SH-SY5Y (cell line): ENCODE measurements around the gene COQ4.

ENCODE experiments used
- GATA2 ChIP-seq: IDR thresholded peaks from 2 replicates; pipeline ENCODE4 v1.6.1; 2011; ENCODE audit warnings: mild to moderate bottlenecking, low read depth, low read length
- GATA3 ChIP-seq: IDR thresholded peaks from 2 replicates; pipeline ENCODE4 v1.6.1; 2011; ENCODE audit warnings: low read depth, mild to moderate bottlenecking, low read length, moderate library complexity

COQ4 gene

DNA sequence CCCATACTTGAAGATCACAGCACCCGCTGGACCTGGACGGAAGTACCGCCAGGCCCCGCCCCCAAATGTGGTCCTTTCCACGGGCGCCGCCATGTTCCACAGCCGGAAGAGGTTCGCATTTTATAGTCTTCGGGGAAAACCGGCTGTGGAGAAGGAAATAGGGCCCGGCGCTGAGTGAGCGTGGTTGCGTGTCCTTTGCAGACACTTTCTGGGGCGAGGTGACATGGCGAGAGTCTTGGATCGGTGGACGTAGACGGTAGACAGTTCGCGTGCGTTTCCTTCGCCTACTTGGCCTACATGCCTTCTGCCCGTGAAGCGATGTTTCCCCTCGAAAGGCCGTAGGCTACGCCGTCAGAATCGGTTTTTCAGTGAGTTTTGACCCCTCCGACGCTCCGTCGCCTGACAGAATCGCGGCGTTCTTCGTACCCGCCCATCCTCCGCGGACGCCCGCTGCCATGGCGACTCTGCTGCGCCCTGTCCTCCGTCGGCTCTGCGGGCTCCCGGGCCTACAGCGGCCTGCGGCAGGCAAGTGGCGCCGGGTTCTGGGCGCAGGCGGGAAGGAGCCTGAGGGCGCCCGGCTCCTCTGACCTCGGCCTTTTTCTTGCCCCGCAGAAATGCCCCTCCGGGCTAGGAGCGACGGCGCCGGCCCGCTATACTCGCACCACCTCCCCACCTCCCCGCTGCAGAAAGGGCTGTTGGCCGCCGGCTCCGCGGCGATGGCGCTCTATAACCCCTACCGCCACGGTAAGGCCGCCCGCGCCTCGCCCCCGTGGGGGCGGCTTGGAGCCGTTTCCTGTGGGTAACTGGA lies at the start of gene COQ4, which contains the start of gene TRUB2:
COQ4 (plus strand) TSS at position 436 of the 808 bp plus-strand sequence; CDS start at position 456, 20 bp downstream.
TRUB2 (minus strand) TSS at position 44 of the 808 bp plus-strand sequence; CDS start at position 5, 39 bp downstream.
- TF ChIP-seq GATA3 (no peak), GATA2 (no peak)

DNA sequence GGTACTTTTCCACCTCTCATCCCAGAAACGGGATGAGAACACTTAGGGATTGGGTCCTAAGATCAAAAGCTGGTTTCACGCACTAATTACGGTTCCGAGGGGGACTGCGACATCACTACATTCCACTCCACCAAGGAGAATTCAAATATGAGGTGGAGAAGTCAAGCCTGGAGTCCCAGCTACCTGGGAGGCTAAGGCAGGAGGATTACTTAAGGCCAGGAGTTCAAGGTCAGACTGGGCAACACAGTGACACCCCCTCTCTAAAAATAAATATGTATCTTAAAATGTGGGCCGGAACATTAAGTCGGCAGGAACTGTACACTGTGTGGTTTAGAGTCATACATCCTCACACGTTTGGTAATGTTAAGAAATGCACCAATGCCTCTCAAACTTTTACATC lies 48.4 kb upstream of the COQ4 start:
- TF ChIP-seq GATA3 (no peak), GATA2 (no peak)

DNA sequence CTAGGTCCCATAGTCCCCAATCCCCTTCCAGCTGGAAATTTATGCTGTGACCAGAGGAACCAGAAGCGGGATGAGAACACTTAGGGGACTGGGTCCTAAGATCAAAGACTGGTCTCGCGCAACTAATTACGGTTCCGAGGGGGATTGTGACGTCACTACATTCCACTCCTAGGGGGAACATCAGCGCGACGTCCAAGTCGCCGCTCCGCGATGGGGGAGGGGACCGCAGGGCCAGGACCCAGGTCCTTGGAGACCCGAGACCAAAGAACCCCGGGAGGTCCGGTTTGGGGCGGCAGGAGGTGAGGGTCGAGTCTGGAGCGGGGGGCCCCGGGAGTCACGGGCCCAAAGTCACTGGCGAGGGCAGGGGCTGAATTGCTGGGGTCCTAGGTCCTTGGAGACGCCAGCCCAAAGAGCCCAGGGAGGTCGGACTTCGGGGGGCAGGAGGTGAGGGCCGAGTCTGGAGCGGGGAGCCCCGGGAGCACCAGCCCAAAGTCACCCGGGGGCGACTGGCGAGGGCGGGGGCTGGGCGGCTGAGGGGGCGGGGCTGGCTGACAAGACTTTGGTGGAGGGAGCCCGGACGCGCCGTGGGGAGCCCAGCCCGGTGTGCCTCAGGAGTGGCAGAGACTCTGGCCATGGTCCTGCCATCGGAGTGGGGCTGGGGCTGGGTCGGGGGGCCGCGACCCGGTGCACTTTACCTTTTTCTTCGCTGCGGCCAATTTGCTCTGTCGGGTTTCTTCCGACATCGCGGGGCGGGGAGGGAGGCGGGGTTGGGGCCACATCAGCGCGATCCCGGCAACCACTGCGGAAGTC lies 47.2 kb upstream of the COQ4 start, which contains the start of gene GOLGA2:
GOLGA2 (minus strand) TSS at position 810 of the 810 bp plus-strand sequence; CDS start at position 779, 31 bp downstream.
- TF ChIP-seq GATA3: no peak

DNA sequence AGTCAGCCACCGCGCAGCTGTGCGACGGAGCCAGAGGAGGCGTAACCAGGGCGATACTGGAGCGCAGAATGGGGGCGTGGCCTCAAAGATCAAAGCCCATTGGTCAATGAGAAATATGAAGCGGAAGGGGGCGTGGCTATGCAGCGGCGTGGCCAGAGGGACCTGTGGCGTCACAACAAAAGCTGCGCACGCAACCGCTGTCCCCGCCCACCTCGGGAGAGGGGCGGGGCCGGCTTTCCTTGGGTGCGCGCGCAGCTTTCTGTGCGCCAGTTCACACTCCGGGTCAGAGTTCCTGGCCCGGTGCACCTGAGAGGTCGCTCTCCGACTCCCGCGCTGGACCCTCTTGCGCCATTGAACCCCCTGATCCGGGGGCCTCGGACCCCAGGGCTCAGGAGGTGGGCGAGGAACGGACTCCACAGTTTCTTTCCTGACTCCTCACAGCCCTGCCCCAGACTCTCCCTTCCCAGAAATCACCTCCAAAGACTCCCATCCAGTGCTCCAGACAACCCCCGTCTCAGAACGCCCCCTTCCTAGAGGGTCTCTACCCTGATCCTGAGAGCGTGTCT lies 46.5 kb upstream of the COQ4 start, which contains the start of gene SWI5:
SWI5 (plus strand) TSS at position 269 of the 566 bp plus-strand sequence.
- TF ChIP-seq GATA3 (no peak), GATA2 (no peak)

DNA sequence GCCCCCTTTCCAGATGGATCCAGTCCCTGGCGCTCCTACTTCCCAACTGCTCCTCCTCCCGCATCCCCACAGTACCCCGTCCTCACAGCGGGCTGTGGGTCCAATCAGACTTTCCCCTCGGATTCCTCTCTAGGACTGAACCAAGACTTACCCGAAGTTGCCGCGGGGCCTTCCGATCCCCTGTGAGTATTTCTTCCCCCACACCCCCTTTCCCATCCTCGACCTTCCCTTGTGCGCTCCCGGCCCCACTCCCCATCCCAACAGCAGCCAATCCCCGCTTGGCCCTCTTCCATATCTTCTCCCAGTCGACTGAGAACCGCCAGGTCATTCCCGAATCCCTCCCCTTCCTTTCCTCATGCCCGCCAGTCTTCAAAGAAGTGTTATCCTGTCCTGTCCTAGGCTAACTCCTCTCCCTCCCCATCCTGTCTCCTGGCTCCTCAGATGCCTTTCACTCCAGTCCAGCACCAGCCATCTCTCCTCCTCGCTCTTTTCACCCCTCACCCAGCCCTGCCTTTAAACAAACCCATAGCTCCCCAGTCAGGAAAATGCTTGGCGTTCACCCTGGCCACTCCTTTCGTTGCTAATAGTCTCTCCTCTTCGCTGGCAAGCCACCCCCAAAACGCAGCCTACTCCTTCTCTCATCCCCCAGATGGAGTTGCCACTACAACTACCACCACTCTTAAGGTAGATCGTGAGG lies 45.9 kb upstream of the COQ4 start:
- no peak for TF ChIP-seq GATA2
- no peak for TF ChIP-seq GATA3

DNA sequence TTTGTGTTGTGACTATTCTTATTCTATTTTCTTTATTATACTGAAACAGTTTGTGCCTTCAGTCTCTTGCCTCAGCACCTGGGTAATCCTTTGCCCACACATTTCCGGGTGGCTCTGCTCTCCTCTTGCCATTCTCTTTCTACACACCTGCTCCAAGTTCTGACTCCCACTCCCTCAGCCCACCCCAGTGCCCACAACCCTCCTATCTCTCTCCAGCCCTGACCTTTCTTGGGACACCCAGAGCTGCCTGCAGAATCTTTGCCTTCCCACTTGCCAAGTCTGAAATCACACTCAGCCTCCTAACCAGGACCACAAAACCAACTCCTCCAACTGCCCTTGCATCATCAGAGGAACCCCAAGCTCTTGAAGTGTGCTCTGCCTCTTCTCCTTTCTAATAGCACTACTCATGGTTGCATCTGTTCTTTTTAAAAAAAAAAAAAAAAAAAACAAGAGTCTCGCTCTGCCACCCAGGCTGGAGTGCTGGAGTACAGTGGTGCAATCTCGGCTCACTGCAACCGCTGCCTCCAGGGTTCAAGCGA lies 42.5 kb upstream of the COQ4 start:
- no peak for TF ChIP-seq GATA2
- no peak for TF ChIP-seq GATA3

DNA sequence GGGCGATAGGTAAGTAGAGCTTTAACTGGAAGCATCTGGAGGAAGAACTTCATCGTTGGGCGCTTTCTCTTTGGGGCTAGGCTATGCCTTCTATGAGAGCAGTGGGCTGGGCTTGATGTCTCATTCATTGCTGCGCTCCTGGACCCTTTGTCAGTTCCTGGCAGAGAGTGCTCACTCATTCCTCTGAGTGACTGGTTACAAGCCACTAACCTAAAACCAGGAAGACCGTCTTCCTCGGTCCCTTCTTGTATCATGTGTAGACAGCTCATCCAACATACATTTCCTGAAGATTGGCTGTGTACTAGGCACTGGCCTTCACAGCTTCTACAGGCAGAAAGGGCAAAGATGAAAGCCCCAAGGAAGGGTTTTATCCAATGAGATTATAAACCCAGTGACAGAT lies 40.1 kb upstream of the COQ4 start:
- TF ChIP-seq GATA2 (no peak), GATA3 (no peak)

DNA sequence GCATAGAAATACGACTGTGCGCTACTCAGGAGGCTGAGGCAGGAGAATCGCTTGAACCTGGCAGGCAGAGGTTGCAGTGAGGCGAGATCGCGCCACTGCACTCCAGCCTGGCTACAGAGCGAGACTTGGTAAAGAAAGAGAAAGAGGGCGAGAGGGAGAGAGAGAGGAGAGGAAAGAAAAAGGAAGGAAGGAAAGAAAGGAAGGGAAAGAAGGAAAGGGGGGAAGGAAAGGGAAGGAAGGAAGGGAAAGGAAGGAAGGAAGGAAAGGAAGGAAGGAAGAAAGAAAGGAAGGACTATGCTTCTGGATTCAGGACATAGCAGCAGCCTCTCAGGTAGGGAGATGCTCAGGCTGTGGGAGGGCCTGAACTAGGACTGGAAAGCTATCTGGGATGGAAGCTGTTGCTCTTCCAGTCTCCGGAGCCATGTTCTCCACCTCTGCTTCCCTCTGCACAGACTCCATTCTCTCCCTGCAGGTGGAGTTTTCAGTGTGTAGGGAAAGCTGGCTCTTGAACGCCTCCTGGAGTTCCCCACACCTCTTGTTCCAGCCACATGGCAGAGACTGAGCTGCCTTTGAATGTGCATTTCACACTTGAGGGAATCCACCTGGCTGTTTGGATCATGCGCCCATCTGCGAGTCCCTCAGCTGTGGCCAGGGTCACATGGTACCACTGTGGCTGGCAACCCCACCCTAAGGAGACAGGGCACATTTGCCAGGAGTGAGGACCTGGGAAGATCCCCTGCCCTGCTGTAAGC lies 37.4 kb upstream of the COQ4 start:
- no peak for TF ChIP-seq GATA2
- TF ChIP-seq GATA3: no peak

DNA sequence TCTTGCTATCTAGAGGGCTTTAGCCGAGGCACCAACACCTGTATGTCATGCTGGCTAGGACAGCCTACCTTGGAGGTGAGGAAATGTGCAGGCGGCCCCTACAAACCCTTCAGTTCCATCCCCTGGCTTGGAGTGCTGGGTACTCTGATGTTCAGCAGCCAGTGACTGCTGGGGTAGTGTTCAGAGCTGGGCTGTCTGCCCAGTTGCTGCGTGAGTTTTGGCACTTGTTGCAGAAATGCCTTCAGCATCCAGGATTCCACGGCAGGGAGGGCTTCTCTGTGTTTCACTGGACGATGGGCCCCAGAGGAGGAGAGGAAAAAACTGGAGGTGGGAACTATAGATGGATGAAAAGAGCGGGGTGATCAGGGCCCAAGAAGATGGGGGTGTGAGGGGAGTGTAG lies 36.2 kb upstream of the COQ4 start:
- TF ChIP-seq GATA2 (no peak), GATA3 (no peak)

DNA sequence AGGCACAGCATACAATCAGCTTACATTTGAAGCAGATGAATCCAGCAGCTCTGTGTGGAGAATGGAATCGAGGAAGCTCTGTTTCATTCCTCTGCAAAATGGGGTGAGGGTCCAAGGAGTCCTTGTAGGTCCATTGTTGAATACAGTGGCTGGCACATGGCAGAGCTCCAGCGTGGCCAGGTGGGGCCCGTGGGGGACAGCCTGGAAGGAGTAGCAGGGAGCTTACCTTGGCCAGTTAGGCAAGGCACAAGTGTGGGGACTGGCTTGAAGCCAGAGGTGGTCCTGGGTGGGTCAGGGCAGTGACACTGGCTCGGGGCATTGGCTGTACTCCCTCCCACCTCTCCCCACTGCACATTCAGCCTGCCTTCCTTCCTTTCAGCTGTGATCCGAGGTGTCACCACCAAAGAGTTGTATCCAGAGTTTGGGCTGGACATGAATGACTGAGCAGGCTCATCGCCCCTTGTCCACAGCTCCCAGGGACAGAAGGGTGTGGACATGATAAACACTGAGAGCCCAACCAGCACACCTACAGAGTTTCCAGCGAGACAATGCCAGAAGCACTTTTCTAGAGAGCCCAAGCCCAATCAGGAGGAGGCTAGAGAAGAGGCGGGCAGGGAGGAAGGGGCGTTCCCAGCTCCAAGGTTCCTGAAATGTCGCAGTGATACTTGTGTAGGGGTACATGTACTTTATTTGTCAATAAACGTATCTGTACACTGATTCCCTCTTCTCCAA lies 34.2 kb upstream of the COQ4 start:
- TF ChIP-seq GATA3: no peak
- TF ChIP-seq GATA2: no peak

DNA sequence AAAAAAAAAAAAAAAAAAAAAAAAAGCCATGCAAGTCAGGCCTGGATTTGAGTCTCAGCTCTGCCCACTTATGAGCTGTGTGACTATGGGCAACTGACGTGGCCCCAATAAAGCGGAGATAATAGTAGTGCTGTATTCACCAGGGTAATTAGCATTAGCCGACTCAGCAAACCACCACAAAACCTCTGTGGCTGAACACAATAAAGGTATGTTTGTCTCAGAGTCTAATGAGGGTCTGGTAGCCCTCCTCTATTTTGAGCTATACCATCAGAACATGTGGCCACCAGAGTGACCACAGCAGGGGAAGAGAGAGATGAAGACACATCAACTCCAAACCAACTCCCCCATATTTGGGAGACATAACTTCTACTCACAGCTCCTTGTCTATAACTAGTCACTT lies 30.6 kb upstream of the COQ4 start:
- TF ChIP-seq GATA2: no peak
- TF ChIP-seq GATA3: no peak

DNA sequence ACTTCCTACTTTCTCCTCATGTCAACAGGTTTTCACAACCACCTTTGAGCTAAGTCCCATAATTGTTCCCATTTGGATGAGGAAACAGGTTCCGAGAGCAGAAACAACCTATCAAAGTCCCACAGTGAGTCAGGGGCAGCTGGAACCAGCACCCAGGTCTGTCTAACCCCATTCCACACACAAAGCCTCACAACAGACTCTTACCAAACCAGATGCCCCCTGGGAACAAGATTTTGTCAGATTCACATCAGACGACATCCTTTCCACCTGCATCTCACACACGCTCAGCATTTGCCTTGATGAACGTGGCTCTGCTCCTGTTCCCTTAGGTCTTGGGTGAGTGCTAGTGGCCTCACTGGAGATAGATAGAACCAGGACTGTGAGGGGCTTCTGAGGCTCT lies 29.5 kb upstream of the COQ4 start:
- TF ChIP-seq GATA2 (no peak), GATA3 (no peak)
